ENCODE results near the gene ANO3. TPM values are rescaled to one million over a fixed set of nuclear protein-coding genes. Genes with fewer than 3 reads are reported as not detected.

Gene ANO3
- polyA plus RNA-seq, 6 donors from 2014 or later = not detected

DNA sequence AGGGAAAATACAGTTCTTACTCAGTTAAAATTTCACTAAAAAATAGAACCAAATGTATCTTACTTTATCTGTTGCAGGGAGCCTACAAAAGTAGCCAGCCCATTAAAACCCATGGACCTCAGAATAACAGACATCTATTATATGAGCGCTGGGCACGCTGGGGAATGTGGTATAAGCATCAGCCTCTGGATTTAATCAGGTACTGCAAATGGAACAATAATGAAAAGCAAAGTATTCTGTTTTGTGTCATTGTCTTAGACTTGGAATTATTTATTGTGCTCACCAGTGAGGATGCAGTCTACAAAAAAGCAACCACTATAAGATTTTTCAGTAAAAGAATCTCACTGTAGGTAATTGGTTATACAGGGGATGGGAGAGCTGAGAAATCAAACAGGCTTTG is 209.9 kb downstream of the ANO3 start:
- DNase-seq (no peak), ATAC-seq (ENCODE audit: low read depth in 2 of 2) (no peak)
- Mint-ChIP-seq H3K27me3 (no peaks in the 10 kb centered on the region), H3K4me1 (no peaks in the 10 kb centered on the region), H3K9me3 (peaks cover 0 to 26% (median 8%) of the 10 kb centered on the region in 7 donors), H3K27ac (no peak overlapping the region), H3K36me3 (no peaks in the 10 kb centered on the region), H3K4me3 (no peak overlapping the region)

DNA sequence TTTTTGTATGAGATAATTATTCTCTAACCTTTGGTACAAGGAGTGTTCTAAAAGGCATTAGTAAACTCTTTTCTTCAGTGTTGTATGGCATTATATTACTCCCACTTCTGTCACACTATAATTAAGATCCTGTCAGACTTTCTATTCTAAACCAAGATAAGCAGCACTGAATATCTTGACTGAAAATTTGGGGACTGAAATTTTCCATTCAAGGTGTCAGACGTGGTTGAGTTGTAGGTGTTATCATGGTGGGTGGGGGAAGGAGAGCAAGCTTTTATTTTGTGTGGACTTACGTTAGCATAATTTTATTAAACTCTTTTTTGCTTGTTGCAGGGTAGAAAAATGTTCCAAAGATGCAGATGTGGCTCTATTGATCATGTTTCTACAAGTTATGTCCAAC is 217.2 kb downstream of the ANO3 start:
- Mint-ChIP-seq H3K27ac (no peak overlapping the region), H3K4me3 (no peak overlapping the region), H3K4me1 (no peaks in the 10 kb centered on the region), H3K9me3 (peaks cover 0 to 1% (median 0%) of the 10 kb centered on the region in 7 donors), H3K36me3 (no peaks in the 10 kb centered on the region), H3K27me3 (no peaks in the 10 kb centered on the region)
- ATAC-seq (ENCODE audit: low read depth in 2 of 2) = no peak
- no peak for DNase-seq

DNA sequence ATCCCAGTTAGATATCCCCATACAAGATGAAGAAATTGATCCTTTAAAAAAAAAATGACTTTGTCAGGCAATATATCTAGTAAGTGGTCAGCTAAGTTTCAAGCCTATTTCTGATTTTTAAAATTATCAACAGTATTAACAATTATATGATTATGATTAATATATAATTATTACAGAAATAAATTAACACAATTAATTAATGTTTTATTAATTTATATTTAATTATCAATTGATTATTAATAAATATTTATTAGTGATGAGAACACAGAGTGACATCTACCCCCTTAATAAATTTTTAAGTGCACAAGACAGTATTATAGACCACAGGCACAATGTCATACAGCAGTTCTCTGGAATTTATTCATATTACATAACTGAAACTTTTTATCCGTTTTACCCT is 218.1 kb downstream of the ANO3 start:
- Mint-ChIP-seq H3K27me3 (no peaks in the 10 kb centered on the region), H3K4me3 (no peak overlapping the region), H3K36me3 (no peaks in the 10 kb centered on the region), H3K27ac (no peak overlapping the region), H3K4me1 (no peaks in the 10 kb centered on the region), H3K9me3 (peaks cover 0 to 3% (median 0%) of the 10 kb centered on the region in 7 donors)
- ATAC-seq (ENCODE audit: low read depth in 2 of 2) (no peak), DNase-seq (no peak)

DNA sequence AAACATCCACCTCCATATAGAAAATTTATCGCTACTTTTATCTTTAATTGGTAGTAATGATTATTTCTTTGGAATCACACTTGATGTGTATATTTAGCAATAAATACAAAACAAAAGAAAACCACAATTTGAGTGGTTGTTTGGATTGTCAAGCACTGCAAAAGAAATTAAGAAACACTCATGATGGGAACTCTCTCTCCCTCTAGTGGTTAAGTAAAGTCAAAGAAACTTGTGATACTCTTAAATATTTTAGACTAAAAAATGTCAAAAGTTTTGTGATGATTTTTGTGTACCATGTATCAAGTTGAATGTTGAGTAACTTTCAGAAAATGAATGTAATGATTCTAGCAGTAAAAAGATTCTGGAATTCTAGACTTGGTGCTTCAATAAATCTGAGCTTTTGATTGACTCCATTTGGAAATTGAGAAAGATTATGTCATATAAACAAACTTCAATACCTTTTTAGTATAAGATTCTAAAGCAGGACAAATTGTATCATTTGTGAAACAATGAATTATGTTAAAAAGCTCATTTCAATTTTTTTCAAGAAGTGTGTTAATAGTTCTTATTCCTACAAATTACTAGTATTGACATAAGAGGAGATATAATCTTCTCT is 219.4 kb downstream of the ANO3 start:
- no peak overlapping the region for H3K27ac Mint-ChIP-seq
- no peak overlapping the region for H3K4me3 Mint-ChIP-seq
- DNase-seq (no peak), ATAC-seq (ENCODE audit: low read depth in 2 of 2) (no peak)
- H3K4me1 Mint-ChIP-seq = no peaks in the 10 kb centered on the region
- no peaks in the 10 kb centered on the region for H3K36me3 Mint-ChIP-seq
- peaks cover 0 to 3% (median 0%) of the 10 kb centered on the region in 7 donors for H3K9me3 Mint-ChIP-seq
- H3K27me3 Mint-ChIP-seq = no peaks in the 10 kb centered on the region

DNA sequence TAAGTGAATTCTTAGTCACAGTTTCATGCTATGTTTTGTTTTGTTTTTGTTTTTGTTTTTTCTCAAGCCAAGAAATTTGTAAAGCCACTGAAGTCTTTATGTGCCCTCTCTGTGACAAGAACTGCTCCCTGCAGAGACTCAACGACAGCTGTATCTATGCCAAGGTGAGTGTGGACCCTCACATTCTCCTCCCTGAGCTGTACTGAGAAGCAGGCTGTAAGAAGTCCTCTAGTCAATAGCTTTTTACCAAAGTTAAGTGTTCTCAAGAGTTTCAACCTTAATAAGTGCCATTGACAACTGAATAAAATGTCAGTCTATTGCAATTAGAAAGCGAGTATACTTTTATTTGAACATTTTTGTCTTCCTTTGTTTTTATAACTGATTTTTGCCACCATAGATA is 221.3 kb downstream of the ANO3 start:
- Mint-ChIP-seq H3K4me3 (no peak overlapping the region), H3K27ac (no peak overlapping the region), H3K4me1 (no peaks in the 10 kb centered on the region), H3K36me3 (no peaks in the 10 kb centered on the region), H3K9me3 (peaks cover 0 to 7% (median 0%) of the 10 kb centered on the region in 7 donors), H3K27me3 (no peaks in the 10 kb centered on the region)
- no peak for DNase-seq
- ATAC-seq (ENCODE audit: low read depth in 2 of 2) = no peak

DNA sequence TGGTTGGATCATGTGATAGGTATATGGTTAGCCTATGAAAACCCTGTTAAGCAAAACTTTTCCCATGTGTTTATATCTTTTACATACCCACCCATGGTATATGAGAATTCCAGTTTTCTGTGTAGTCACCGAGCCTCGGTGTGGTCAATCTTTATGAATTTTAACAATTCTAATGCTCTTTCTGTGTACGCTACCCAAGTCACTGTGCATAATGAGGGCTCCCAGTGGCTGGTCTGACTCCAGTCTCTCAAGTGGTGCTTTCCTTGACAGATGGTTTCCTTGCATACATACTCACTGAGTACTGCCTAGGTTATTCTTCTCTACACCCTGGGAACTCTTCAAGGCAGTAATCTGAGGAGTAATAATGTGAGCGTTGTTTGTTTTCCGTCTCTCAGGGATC is 222.5 kb downstream of the ANO3 start:
- Mint-ChIP-seq H3K27me3 (no peaks in the 10 kb centered on the region), H3K36me3 (no peaks in the 10 kb centered on the region), H3K27ac (peak overlapping the region in 1 of 6 donors; percentile 1)

DNA sequence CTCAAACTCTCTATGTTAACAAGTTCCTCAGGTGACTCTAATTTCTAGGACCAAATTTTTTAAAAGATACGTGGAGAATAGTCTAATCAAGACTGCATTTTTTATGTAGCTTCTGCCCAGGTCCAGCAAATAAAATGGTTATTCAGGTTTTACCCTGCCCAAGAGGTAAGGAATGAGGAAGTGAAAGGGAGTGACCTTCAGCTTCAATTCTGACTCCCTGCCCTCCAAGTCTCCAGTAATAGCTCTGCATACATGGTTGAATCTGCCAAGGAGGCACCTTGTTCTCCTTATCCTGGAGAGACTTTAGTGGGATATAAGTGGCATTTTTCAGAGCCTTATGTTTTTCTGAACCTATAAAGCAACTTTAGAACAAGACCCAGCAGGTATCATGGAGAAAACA is 224.7 kb downstream of the ANO3 start:
- H3K9me3 Mint-ChIP-seq = peaks cover 0 to 7% (median 0%) of the 10 kb centered on the region in 7 donors
- no peak overlapping the region for H3K27ac Mint-ChIP-seq
- DNase-seq (no peak), ATAC-seq (ENCODE audit: low read depth in 2 of 2) (no peak)
- no peaks in the 10 kb centered on the region for H3K27me3 Mint-ChIP-seq
- no peak overlapping the region for H3K4me3 Mint-ChIP-seq
- no peaks in the 10 kb centered on the region for H3K4me1 Mint-ChIP-seq
- H3K36me3 Mint-ChIP-seq = no peaks in the 10 kb centered on the region

More for the DNA sequence above, 222.5 kb downstream of the ANO3 start:
- DNase-seq = no peak
- ATAC-seq (ENCODE audit: low read depth in 2 of 2) = no peak
- Mint-ChIP-seq H3K9me3 (peaks cover 0 to 7% (median 0%) of the 10 kb centered on the region in 7 donors), H3K4me1 (no peaks in the 10 kb centered on the region), H3K4me3 (no peak overlapping the region)

DNA sequence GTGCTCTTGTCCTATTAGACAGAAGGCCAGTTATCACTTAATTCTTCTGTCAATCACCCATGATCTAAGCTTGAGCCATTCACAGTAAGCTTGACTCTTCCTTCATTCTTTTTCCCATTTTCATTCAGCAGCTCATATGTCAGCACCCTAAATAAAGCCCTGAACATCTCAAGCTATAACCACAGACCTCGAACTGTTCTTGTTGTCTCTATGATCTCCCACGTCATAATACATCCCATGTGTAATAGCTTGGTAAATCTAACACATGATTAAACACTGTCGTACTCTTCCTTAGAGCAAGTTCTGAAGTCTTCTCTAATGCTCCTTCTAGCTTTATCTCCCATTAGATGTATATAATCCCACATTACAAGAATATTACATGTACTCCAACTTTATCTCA is 225.7 kb downstream of the ANO3 start:
- Mint-ChIP-seq H3K36me3 (no peaks in the 10 kb centered on the region), H3K9me3 (peaks cover 0 to 7% (median 0%) of the 10 kb centered on the region in 7 donors), H3K27me3 (no peaks in the 10 kb centered on the region), H3K4me3 (no peak overlapping the region), H3K4me1 (no peaks in the 10 kb centered on the region), H3K27ac (no peak overlapping the region)
- DNase-seq (no peak), ATAC-seq (ENCODE audit: low read depth in 2 of 2) (no peak)

DNA sequence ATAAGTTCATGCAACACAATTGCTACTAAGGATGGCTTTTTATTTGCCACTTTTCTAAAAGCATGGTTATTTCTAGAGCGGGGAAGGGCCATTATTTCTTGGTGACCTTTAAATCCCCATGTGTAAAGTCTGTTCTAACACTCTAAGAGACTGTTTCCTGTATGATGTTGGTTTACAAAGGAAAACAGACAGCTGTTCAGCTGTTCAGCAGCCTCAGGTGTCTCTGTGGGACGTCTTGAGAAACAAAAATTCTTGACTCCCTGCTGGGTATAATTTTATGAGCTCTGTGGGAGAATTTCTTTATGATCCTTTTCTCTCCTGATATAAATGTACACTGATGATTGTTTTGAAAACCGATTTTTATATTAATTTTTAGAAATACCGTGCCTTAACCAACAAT is 226.3 kb downstream of the ANO3 start:
- ATAC-seq (ENCODE audit: low read depth in 2 of 2) = no peak

DNA sequence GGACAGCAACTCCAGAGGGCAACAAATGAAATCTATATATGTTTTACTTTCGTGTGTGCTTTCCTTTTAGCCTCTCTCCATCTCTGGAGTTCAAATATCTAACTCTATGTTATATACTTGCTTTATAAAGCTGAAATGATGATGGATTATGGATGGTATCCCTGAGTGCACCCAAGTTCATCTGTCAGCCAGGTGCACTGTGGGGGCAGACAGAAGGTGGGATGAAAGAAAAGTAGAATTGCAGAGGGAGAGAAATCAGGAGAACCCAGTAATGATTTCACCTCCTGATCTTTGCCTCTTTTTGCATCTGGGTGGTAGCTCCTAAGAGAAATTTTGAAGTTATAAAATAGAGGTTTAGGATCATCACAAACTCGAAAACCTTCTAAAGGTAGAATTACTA is 237.7 kb downstream of the ANO3 start:
- H3K4me1 Mint-ChIP-seq = no peaks in the 10 kb centered on the region
- ATAC-seq (ENCODE audit: low read depth in 2 of 2) = no peak
- no peak for DNase-seq
- no peak overlapping the region for H3K27ac Mint-ChIP-seq
- H3K4me3 Mint-ChIP-seq = no peak overlapping the region
- no peaks in the 10 kb centered on the region for H3K36me3 Mint-ChIP-seq
- H3K9me3 Mint-ChIP-seq = peaks cover 0 to 2% (median 0%) of the 10 kb centered on the region in 7 donors
- no peaks in the 10 kb centered on the region for H3K27me3 Mint-ChIP-seq

More for the DNA sequence above, 226.3 kb downstream of the ANO3 start:
- peaks cover 0 to 7% (median 0%) of the 10 kb centered on the region in 7 donors for H3K9me3 Mint-ChIP-seq
- H3K27ac Mint-ChIP-seq = no peak overlapping the region
- H3K27me3 Mint-ChIP-seq = no peaks in the 10 kb centered on the region
- no peaks in the 10 kb centered on the region for H3K4me1 Mint-ChIP-seq
- H3K4me3 Mint-ChIP-seq = no peak overlapping the region
- DNase-seq = no peak
- no peaks in the 10 kb centered on the region for H3K36me3 Mint-ChIP-seq

DNA sequence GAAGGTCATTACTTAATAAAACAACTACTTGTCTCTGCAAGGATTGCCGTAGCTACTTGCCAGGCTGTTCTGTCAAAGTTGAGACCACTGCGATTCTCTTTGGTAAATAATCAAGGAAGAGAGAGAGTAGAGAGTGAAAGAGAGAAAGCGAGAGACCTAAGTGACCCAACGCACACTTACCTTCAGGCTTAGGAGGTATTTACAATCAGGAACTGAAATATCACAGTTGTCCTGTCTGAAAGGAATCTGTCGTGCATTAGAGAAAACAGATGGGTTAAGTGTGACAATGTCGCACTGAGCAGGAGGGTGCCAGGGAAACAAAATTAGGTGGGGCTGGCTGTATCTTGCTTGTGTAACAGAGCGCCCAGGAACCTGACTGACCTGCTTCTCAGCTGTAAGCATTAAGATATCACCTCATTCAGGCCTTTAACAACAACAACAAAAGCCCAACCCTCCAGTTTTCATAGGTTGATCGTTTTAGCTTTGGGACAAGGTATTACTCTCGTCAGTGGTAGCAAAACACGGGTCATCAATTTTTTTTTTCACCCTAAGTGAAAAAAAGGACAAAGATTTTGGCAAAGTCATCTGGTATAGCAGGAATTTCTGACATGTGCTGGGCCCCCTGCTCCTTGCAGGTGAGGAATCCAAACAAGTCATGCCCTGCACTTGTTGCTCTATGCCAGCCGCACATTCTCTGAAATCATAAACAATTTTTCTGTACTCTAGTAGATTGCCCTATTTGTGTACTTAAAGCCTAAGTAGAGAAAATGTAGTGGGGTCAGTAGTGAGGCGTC is 240.1 kb downstream of the ANO3 start, which contains the start of gene MUC15:
Gene MUC15, minus strand, starts transcription at position 403 of the 794 bp plus-strand sequence. CDS start 5,169 bp downstream, outside the sequence.
- no peaks in the 10 kb centered on the region for H3K27me3 Mint-ChIP-seq
- DNase-seq (no peak), ATAC-seq (ENCODE audit: low read depth in 2 of 2) (no peak)
- H3K4me1 Mint-ChIP-seq = no peaks in the 10 kb centered on the region
- H3K27ac Mint-ChIP-seq = no peak within 1 kb of the TSS
- no peaks in the 10 kb centered on the region for H3K9me3 Mint-ChIP-seq
- no peaks in the 10 kb centered on the region for H3K36me3 Mint-ChIP-seq
- H3K4me3 Mint-ChIP-seq = no peak within 1 kb of the TSS

DNA sequence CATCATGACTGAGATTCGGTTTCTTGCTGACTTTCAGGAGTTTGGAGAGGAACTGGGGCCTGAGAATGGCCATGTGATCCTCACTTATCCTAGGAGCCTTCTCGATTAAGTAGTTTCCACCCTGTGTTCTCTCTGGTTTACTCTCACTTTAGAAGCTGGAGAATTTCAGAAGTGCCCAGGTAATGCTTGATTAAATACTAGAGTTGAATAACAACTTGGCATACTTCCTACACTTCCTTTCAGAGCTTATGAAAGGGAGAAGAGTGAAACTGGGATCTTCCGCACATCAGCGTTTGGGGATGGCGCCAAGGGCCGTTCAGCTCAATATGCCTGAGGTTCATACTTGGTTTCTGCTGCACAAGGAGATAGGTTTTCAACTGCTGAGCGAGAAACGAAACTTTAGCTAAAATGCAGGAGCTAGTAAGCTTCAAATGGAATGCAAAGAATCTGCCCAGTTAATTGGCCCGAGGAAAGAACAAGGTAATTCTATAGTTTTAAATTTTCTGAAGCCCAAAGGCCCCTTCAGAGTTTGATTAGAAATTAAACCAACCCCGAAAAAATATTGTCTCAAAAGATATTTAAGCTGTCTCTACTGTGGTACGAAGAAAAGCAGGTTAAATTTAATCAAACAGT is 241.0 kb downstream of the ANO3 start:
- no peak for ATAC-seq (ENCODE audit: low read depth in 2 of 2)
- no peaks in the 10 kb centered on the region for H3K36me3 Mint-ChIP-seq
- H3K4me3 Mint-ChIP-seq = no peak overlapping the region
- no peaks in the 10 kb centered on the region for H3K9me3 Mint-ChIP-seq
- no peak for DNase-seq
- H3K27ac Mint-ChIP-seq = no peak overlapping the region
- no peaks in the 10 kb centered on the region for H3K27me3 Mint-ChIP-seq
- no peaks in the 10 kb centered on the region for H3K4me1 Mint-ChIP-seq

DNA sequence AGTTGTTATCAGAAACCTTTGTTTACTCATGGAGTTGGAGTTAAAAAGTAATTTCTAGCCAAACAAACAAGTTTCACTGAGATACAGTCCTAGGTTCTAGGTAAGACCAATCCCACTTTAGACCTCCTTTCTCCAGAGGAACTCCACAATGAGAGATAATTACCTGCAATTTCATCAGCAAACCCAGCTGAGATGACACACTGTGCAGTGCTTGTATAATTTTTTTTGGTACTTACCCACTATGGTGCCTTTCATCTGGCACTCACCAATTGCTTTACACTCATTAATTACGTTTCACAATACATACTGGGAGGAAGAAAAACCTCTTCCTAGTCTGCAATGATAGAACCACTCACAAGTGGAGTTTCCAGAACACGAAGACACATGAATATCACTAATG is 242.0 kb downstream of the ANO3 start:
- Mint-ChIP-seq H3K36me3 (no peaks in the 10 kb centered on the region), H3K27ac (no peak overlapping the region), H3K9me3 (no peaks in the 10 kb centered on the region), H3K27me3 (no peaks in the 10 kb centered on the region), H3K4me3 (no peak overlapping the region), H3K4me1 (no peaks in the 10 kb centered on the region)
- no peak for ATAC-seq (ENCODE audit: low read depth in 2 of 2)
- no peak for DNase-seq

DNA sequence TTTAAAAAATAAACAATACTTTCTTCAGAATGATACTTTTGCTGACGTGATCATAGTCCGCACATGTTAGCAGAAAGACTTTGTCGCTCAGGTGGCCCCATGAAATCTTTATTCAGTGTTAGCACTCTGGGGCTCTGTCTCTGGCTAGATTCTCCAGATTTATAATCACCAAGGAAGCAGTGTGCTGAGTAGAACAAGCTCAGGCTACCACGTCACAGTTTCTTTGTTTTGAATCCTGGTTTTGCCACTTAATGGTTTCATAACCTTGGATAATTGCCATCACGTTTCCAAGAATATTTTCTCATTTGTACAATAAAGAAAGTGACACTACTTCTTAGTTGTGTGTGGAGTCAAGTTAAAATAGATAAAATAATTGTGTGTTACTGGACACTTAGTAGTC is 244.0 kb downstream of the ANO3 start:
- Mint-ChIP-seq H3K27me3 (no peaks in the 10 kb centered on the region), H3K4me1 (no peaks in the 10 kb centered on the region), H3K36me3 (no peaks in the 10 kb centered on the region), H3K9me3 (no peaks in the 10 kb centered on the region), H3K4me3 (no peak overlapping the region), H3K27ac (no peak overlapping the region)
- DNase-seq = no peak
- no peak for ATAC-seq (ENCODE audit: low read depth in 2 of 2)
